ENCODE data around the gene KIAA1586.

- TF ChIP-seq, protein P1, sequence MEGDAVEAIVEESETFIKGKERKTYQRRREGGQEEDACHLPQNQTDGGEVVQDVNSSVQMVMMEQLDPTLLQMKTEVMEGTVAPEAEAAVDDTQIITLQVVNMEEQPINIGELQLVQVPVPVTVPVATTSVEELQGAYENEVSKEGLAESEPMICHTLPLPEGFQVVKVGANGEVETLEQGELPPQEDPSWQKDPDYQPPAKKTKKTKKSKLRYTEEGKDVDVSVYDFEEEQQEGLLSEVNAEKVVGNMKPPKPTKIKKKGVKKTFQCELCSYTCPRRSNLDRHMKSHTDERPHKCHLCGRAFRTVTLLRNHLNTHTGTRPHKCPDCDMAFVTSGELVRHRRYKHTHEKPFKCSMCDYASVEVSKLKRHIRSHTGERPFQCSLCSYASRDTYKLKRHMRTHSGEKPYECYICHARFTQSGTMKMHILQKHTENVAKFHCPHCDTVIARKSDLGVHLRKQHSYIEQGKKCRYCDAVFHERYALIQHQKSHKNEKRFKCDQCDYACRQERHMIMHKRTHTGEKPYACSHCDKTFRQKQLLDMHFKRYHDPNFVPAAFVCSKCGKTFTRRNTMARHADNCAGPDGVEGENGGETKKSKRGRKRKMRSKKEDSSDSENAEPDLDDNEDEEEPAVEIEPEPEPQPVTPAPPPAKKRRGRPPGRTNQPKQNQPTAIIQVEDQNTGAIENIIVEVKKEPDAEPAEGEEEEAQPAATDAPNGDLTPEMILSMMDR (optimal IDR thresholded peaks at IDR 0.05 in 1 of 3, IDR thresholded peaks at IDR 0.05 in 1 of 3, conservative IDR thresholded peaks at IDR 0.05 in 1 of 3; ENCODE audit: extremely low read depth in 1 of 3, insufficient read depth in 2 of 3, low read length in 3 of 3), result no peak
- no peak for TF ChIP-seq EZH2 (IDR thresholded peaks at IDR 0.05; ENCODE audit: low read length)
Observed at GRCh38 chr6:57048577-57048976, 2.1 kb downstream of the KIAA1586 start.
